ENCODE data around the gene CFTR. TPM values are rescaled to one million over a fixed set of nuclear protein-coding genes. Genes with fewer than 3 reads are reported as not detected.
A peak's percentile ranks its signal among the peaks of the same experiment; 100 is the strongest.

CFTR gene
- total RNA-seq, 1 donor from 2014 or later, result 10.3 TPM

DNA sequence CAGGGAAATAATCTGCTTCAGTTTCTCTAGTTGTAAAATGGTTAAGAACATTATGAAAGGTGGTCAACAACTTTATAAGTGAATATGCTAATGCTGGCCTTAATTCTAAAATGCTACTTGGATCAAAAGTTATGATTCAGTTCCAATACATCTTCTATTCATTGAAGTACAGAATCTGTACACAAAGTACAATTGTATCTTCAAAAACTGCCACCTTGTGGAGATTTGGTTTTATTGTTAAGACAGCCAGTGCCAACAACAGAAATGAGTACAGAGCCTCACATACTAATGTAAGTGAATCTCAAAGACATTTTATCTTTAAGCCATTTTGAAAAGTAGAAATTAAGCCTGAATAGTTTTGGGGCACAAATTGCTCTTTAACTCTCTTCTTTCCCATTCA, 194.0 kb downstream of the CFTR start:
- no peak for DNase-seq (ENCODE audit: low read depth)
- H3K4me3 ChIP-seq (ENCODE audit: low read depth, low read length), result no peak overlapping the region
- TF ChIP-seq, protein P1, sequence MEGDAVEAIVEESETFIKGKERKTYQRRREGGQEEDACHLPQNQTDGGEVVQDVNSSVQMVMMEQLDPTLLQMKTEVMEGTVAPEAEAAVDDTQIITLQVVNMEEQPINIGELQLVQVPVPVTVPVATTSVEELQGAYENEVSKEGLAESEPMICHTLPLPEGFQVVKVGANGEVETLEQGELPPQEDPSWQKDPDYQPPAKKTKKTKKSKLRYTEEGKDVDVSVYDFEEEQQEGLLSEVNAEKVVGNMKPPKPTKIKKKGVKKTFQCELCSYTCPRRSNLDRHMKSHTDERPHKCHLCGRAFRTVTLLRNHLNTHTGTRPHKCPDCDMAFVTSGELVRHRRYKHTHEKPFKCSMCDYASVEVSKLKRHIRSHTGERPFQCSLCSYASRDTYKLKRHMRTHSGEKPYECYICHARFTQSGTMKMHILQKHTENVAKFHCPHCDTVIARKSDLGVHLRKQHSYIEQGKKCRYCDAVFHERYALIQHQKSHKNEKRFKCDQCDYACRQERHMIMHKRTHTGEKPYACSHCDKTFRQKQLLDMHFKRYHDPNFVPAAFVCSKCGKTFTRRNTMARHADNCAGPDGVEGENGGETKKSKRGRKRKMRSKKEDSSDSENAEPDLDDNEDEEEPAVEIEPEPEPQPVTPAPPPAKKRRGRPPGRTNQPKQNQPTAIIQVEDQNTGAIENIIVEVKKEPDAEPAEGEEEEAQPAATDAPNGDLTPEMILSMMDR (IDR thresholded peaks at IDR 0.05; ENCODE audit: insufficient read depth, low read length, poor library complexity, severe bottlenecking), result no peak
- no peaks in the 10 kb centered on the region for H3K36me3 ChIP-seq (ENCODE audit: control insufficient read depth, insufficient read depth, low read length)
- no peaks in the 10 kb centered on the region for H3K27me3 ChIP-seq (ENCODE audit: control insufficient read depth, insufficient read depth, low read length)

GRCh38 chr7:117674617-117675016, 194.8 kb downstream of the CFTR start:
- DNase-seq (ENCODE audit: low read depth), result no peak
- TF ChIP-seq, protein P1 (IDR thresholded peaks at IDR 0.05; ENCODE audit: insufficient read depth, low read length, poor library complexity, severe bottlenecking), result no peak
- no peak overlapping the region for H3K4me3 ChIP-seq (ENCODE audit: low read depth, low read length)

DNA sequence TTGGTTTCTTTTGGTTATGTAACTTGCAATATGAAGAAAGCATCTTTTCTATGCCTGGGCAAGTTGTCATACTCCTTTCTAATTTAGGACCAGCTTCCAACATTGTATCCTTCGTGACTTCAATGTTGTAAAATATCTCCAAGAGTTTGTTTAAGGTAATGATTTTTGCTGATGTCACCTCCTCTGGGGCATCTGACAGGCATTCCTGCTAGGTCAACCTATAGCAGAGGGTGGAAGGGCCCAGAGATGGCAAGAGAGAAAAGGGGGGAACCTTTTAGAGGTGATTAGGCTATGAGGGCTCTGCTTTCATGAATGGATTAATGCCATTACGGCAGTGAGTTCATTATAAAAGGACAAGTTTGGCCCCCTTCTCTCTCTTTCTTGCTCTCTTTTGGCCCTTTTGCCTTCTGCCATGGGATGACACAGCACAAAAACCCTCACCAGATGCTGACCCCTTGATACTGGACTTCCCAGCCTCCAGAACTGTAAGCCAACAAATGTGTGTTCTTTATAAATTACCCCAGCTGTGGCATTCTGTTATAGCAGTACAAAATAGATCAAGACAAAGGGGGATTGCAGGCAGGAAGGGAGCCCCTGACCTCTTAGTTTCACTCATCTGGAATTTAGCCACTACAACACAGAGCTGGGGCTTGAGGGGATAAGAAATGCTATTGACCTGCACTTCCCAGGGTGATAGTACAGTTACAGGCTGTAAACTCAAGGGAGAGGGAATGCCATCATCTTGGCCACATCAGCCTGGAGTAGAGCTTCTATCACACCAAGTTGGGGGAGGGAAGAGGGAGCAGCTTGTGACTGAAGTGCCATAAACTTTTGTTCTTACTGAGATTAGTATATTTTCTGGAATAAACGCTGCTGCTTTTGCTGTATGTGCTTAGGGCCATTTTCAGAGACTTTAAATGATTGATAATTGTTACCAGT, 195.9 kb downstream of the CFTR start:
- DNase-seq (ENCODE audit: low read depth), result no peak
- TF ChIP-seq, protein P1 (IDR thresholded peaks at IDR 0.05; ENCODE audit: insufficient read depth, low read length, poor library complexity, severe bottlenecking), result no peak
- H3K36me3 ChIP-seq (ENCODE audit: control insufficient read depth, insufficient read depth, low read length), result no peaks in the 10 kb centered on the region
- no peaks in the 10 kb centered on the region for H3K27me3 ChIP-seq (ENCODE audit: control insufficient read depth, insufficient read depth, low read length)
- no peak overlapping the region for H3K4me3 ChIP-seq (ENCODE audit: low read depth, low read length)

More at GRCh38 chr7:117674617-117675016, 194.8 kb downstream of the CFTR start:
- no peaks in the 10 kb centered on the region for H3K36me3 ChIP-seq (ENCODE audit: control insufficient read depth, insufficient read depth, low read length)
- no peaks in the 10 kb centered on the region for H3K27me3 ChIP-seq (ENCODE audit: control insufficient read depth, insufficient read depth, low read length)

GRCh38 chr7:117679120-117679519, 199.3 kb downstream of the CFTR start:
- H3K36me3 ChIP-seq (ENCODE audit: control insufficient read depth, insufficient read depth, low read length), result no peaks in the 10 kb centered on the region
- H3K4me3 ChIP-seq (ENCODE audit: low read depth, low read length), result no peak overlapping the region
- DNase-seq (ENCODE audit: low read depth), result no peak
- TF ChIP-seq, protein P1 (IDR thresholded peaks at IDR 0.05; ENCODE audit: insufficient read depth, low read length, poor library complexity, severe bottlenecking), result no peak
- no peaks in the 10 kb centered on the region for H3K27me3 ChIP-seq (ENCODE audit: control insufficient read depth, insufficient read depth, low read length)

GRCh38 chr7:117682681-117683385, 203.0 kb downstream of the CFTR start:
- H3K4me3 ChIP-seq (ENCODE audit: low read depth, low read length), result no peak overlapping the region
- no peaks in the 10 kb centered on the region for H3K36me3 ChIP-seq (ENCODE audit: control insufficient read depth, insufficient read depth, low read length)
- peak; percentile 51 for DNase-seq (ENCODE audit: low read depth)
- no peaks in the 10 kb centered on the region for H3K27me3 ChIP-seq (ENCODE audit: control insufficient read depth, insufficient read depth, low read length)
- TF ChIP-seq, protein P1 (IDR thresholded peaks at IDR 0.05; ENCODE audit: insufficient read depth, low read length, poor library complexity, severe bottlenecking), result no peak
